Measurements from ENCODE around the gene DHRSX.
"Not testable (repeated sequence)": the region's sequence is repeated elsewhere in the genome, so short reads cannot be mapped to it uniquely, and the experiment has no call there.

DHRSX gene

DNA sequence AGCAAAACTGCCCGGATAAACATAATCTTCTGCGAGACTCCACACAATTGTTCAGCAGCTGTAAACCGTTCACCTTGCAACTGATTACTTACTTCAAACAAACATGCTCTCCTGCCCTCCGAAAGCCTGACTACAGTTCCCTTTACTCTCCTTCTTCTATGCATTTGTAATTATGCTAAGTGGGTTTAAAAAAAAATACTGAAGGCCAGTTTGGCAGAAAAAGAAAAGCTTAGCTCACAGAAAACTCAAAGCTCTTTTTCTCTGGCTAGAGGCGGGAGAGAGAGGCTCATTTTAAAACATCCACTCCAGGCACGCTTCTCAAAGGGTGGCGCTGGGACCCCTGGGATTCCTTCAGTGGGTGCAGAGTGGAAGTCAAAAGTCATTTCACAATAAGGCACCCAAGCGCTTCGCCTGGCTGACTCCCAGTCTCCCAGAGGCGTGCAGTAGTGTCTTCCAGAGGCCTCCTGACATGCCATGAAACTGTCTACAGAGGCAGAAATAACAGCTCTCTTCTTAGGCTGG is 1.9 kb downstream of the DHRSX start:
- DNase-seq, result no peak

DNA sequence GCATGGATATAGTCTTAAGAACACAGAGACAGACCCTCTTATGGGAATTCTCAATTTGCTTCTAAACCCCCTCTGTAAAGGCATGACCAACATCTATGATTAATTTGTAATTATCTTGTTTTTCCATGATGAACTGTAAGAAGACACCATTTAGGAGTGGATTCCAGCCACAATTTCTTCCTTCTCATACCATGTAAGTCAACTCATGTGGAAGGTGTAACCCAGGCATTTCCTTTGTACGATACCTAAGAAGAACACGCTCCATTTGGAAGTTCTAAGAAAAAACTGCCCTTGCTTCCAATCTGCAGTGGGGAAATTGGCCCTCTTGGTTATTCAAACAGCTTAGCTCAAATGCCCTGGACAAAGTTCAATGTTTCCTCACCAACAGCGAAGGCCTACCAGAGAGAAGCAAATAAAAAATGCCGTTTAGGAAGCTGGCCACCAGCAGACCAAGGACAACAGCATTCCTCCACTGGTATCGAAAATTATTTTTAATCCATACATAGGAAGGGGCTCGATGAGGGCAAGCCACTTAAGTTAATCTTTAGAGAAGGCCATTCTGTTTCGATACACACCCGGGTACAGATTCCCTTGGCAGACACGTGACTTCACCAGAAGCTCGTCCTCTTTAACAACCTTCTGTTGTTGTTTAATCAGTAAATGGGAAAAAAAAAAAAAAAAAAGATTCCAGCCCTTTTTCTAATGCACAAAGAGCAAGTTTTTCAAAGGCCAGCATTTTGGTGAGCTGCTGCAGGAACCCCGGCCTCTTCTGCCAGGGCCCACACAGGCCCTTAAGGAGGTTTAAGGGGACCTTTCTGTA is 2.6 kb downstream of the DHRSX start:
- DNase-seq, result no peak

DNA sequence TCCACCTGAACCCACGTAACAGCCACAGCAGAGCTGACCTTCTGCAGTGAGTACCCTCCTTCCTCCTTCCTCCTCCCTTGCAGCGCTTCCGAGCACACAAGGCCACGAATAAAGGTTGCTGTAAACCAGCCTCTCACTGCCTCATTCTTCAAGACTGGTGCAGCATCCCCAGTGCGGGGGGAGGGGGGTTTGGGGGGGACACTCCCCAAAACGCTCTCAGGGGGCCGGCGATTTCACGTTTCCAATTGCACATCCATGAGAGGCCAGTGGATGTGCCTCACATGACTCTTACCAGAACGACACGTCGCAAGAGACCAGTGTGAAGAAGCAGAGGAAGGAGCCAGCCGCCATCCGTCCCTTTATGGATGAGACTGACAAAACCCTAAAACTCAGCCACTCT is 5.2 kb downstream of the DHRSX start:
- no peak for DNase-seq

DNA sequence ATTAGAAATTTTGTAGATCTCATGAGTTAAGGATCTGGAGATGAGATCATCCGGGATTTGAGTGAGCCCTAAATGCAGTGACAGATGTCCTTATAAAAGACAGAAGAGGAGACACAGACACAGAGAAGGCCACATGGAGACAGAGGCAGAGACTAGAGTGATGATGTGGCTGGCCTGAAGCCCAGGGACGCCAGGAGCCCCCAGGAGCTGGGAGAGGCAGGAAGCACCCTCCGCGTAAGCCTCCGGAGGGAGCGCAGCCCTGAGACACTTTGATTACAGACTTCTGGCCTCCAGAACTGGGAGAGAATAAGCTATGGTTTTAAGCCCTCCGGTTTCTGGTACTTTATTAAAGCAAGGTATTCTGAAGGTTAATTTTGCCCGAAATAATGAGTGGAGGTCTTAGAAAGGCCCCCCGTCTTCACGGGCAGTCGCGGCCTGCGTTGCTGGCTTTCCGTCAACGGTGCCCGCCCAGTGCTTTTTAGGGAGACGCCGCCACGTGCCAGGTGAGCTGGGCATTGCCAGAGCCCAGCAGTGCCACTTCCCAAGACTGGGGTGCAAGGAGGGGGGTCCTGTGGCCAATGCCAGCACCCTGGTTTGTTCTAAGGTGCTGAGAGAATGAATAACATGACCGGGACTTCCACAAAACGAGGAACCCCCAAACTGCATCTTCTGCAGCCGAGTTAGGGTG is 8.1 kb downstream of the DHRSX start:
- DNase-seq, result no peak

DNA sequence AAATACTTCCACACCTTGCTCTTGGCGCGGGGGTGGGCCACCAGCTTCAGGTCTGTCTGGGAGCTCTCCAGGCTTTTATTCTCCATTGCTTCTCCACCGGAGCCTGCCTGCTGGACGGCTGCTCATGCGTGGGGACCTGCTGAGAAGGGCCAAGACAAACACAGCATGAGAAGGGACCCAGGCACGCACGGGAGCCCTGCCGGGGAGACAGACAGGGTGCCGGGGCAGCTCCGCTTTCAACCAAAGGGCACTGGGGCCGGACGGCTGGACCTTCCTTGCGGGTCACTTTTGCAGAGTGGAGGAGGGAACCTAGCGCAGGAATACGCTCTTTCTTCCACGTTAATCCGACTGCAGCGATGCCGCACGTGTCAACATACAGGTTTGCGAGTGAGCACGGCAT is 10.1 kb downstream of the DHRSX start:
- no peak for DNase-seq

DNA sequence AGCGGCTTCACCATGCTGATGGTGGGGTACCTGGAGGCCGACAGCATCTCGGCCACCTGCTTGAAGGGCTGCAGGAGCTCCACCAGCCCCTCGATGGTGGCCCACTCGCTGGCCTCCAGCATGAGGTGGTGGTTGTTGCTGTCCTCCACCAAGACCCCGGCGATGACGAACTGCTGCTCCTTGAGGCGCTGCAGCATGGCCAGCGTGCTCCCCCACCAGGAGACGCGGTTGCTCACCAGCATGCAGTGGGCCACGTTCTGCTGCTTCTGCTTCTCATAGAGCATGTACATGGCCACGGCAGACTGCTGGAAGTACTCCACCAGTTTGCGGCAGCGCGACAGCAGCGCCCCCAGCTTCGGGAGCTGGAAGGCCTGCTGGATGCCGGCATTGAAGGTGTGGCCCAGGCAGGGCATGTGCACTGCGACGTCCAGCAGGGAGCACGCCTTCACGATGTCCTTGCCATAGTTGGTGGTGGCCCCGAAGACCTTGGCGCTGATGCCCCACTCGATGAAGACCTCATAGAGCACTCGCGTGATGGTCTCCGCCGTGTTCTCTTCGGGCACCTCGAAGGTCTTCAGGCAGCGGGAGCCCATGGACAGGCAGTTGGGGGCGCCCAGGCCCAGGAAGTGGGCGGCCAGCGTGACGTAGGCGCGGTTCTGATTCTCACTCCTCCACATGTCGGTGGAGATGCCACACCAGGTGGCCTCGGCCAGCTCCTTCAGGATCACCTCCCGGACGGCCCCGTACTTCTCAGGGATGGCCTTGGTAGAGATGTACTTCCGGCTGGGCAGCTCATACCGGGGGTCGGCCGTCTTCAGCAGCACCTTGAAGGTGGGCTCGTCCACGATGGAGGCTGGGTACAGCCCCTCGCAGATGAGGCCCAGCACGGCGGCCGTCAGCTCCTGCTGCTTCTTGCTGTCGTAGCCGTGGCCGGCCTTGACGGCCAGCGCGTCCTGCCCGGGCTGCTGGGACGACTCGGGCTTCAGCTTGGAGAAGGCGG is 11.0 kb downstream of the DHRSX start:
- DNase-seq, result no peak

DNA sequence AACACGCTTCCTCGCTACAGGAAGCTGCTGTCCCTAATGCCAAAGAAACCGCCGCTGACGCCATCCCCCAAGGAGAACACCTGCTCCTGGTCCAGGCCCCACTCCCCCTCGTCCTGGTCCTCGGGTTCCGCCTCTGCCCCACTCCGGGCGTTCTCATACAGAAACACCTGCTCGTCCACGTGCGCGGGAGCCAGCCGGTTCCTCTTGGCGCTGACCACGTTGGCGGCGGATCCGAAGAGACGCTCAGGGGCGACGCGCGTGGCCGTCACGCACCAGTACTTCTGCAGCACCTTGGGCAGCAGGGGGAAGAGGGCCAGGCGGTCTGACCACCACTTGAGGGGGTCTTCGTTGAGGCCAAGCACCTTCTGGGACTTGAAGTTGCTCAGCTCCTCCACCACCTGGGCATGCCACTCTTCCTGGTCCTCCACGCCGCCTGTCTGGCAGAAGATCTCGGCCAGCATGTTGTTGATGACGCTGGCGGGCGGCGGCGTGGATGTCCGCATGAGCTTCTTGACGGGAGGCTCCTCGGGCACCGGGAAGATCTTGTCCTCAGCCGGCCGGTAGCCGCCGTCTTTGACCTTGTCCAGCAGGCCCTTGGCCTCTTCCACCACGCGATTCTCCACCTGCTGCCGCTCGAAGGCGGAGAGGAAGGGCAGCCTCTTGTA is 12.0 kb downstream of the DHRSX start:
- no peak for DNase-seq

DNA sequence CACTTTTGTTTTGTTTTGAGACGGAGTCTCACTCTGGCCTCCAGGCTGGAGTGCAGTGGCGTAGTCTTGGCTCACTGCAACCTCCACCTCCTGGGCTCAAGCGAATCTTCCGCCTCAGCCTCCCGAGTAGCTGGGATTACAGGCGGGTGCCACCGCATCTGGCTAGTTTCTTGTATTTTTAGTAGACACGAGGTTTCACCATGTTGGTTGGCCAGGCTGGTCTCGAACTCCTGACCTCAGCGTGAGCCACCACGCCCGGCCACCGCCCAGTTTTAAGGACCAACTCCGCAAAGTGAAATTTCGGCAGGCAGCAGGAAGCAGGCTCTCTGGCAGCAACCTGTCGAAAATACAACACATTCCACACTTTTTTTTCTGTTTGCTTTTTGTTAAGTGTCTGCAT is 13.4 kb downstream of the DHRSX start:
- DNase-seq, result no peak

DNA sequence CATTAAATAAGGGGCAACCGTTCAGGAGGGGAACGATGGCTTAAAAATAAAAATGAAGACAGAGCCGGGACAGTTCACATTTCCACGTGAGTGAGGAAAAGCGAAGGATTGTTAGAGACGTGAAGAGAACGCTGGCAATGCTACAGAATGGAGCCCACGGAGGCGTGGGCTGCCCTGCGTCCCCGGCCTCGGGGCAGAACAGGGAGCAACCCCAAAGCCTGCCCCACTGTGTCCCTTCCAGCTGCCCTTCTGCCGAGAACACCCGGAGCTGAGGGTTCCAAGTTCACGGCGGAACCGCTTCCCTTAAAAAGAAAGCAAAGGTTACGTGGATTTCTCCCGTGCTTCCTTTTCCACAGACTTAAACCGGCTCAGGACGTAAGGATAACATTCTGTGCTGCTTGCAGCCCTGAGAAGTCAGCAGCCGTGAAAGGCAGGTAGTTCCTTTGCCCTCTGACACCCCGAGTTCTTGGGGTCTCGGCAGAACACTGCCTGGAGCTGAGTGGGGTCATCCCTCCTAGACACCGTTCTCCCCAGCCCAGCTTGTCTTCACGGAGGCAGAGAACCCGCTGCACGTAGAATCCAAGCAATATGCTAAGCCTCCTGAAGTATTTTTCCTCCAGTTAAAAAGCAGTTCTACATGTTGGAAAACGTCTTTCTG is 14.2 kb downstream of the DHRSX start:
- no peak for DNase-seq

DNA sequence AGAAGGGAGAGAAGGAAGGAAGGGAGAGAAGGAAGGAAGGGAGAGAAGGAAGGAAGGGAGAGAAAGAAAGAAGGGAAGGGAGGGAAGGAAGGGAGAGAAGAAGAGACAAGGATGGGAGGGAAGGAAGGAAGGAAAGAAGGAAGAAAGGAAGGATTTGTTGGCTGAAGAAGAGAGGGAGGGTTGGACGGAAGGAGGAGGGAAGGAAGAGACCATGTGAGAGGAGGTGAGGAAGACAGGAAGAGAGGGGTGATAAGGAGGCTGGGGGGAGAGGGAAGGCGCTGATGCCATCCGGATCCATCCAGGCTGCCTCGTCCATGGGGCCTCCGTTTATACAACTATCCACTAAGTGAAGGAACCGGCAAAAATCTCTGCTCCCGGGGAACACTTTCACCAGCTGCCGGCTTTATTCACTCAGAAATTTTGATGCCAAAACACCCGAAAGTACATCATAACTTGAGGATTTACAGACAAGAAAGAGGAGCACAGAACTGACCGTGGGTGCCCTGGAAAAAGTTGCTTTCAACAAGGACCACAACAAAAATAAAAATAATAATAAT is 14.9 kb downstream of the DHRSX start:
- DNase-seq, result no peak

DNA sequence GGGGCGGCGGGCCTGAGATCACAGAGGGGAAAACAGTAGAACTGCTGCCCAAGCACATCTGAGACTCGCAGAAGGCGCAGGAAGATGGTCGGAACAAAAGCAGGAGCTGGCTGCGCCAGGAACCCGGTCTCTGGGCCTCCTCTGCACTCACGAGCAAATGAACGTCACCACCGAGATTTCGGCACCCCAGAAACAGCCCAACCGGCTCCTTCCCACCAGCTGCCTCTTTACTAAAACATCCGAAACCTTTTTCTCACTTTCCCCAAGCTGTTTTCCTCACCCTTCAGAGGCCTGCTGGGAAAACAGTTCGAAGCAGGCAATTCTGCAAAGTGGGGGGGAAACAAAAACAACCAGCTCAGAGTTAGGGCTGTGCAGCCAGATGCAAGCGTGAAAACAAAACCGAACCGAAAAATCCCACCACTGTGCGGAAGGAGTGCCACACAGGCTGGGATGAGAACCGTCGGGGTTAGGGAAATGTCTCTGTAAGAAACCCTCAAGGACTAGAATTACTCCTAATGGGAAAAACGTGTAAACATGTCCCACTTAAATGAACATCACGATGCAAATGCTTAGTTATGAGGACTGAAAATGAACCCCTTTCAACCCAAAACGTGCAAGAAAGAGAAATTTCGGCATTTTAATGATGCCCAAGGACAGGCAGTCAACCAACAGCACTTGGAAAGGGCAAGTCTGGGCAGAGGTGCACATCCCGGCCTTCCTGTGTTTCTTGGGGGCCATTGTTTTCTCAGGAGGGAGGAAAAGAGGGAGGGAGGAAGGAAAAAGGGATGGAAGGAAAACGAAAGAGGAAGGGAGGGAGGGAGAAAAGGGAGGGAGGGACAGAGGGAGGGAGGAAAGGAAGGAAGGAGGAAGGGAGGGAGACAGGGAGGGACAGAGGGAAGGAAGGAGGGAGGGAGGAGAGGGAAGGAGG is 15.8 kb downstream of the DHRSX start:
- DNase-seq, result no peak

DNA sequence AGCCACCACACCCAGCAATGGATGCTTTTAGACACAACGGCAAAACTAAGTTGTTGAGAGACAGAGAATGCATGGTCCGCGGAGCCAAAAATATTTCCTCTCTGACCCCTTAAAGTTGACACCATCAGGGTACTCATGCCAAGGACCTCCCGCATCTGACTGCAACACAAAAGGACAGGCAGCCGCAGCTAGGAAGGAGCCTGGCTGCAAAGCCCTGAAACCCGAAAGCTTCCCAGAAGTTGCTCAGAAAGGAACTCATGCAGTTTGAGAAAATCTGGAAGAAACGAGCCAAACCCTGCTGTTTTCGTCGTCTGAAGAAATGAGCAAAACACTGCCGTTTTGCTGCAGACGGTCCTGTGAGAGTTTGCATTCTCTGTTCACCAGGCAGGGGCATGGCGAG is 16.5 kb downstream of the DHRSX start:
- no peak for DNase-seq

DNA sequence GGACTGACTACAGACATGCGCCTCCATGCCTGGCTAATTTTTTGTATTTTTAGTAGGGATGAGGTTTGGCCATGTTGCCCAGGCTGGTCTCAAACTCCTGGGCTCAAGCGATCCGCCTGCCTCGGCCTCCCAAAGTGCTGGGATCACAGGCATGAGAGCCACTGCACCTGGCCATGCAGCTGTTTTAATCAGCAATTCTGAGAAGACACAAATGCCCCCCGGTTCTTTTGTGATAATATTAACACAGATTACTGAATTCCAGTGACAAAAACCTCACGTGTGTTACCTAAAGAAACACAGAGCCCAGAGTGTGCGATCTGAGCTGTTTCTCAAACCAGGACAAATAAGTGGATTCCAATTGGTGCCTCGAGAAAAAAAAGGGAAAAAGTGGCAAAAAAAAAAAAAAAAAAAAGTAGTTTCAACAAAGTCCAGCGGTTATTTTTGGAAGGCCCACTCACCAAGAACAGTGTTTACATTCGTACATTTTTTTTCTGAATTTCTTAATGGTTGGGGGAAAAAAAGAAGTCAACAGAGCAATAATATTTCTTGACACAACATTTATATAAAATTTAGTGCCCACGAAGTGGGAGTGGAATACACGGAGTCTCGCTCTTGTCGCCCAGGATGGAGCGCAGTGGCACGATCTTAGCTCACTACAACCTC is 17.2 kb downstream of the DHRSX start:
- DNase-seq, result no peak

DNA sequence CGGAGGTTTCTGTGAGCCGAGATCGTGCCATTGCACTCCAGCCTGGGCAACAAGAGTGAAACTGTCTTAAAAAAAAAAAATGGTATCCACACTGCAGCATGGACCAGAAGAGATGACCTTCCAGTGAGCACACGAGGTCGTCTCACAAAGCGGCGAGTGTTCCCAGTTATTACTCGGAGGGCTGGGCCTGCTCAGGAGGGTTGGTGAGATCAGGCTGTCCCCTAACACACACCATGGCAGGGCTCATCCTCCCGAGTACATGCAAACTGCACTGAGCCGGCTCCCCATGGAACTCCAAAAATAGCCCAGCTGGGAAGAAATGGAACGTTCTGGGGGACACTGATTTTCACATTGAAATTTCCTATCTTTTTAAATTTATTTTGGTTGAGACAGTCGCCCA is 19.2 kb downstream of the DHRSX start:
- not testable (repeated sequence) for DNase-seq

DNA sequence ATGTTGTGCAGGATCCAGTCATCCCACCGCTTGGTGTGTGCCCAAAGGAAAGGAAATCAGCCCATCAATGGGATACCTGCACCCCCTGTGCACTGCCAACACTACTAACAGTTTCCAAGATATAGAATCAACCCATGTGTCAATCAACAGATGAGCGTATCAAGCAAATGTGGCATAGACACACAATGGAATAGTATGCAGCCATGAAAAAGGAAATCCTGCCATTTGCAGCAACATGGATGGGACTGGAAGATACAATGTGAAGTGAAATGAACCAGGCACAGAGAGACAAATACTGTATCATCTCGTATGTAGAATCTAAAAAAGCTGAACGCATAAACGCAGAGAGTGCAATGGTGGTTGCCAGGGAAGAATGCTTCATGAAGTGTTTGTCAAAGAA is 20.8 kb downstream of the DHRSX start:
- not testable (repeated sequence) for DNase-seq

DNA sequence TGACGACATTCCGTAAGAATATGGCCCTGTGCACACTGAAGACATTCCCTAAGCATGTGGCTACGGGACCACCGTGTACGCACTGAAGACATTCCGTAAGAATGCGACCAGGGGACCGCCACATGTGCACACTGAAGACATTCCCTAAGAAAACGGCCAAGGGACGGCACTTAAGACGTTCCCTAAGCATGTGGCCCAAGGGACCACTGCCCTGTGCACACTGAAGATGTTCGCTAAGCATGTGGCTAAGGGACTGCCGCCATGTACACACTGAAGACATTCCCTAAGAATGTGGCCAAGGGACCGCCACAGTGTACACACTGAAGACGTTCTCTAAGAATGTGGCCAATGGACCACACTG is 21.4 kb downstream of the DHRSX start:
- DNase-seq, result no peak

DNA sequence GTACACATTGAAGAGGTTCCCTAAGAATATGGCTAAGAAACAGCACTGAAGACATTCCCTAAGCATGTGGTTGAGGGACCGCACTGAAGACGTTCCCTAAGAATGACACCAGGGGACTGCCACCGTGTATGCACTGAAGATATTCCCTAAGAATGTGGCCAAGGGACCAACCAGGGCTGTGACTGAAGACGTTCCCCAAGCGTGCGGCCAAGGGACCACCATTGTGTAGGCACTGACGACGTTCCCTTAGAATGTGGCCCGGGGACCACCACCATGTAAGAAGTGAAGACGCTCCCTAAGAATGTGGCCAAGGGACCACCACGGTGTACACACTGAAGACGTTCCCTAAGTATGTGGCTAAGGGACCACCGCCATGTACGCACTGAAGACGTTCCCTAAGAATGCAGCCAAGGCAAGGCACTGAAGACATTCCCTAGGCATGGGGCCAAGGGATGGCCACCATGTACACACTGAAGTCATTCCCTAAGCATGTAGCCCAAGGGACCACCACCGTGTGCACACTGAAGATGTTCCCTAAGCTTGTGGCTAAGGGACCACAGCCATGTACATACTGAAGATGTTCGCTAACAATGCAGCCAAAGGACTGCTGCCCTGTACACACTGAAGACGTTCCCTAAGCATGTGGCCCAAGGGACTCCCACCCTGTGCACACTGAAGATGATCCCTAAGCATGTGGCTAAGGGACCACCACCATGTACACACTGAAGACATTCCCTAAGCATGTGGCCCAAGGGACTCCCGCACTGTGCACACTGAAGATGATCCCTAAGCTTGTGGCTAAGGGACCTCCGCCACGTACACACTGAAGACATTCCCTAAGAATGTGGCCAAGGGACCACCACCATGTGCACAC is 22.0 kb downstream of the DHRSX start:
- no peak for DNase-seq

Data from amygdala (tissue), 56 donors.